IMR-90 (cell line): ENCODE results near the gene FAXDC2. TPM values are rescaled to one million over a fixed set of nuclear protein-coding genes. Genes with fewer than 3 reads are reported as not detected.
A peak's percentile ranks its signal among the peaks of the same experiment; 100 is the strongest.

ENCODE experiments used
- ATAC-seq: fragments of 200-7000 bp; cut with Tn5 transposase; 2 replicates; pipeline ENCODE4 v1.9.1; 2020; ENCODE audit warnings: low read depth, mild to moderate bottlenecking, moderate library complexity
- BruUV-seq: library from RNA; stranded (reverse); fragments of 400-500 nt; replicated peaks from 2 replicates; lab custom pipeline; 2021; lab: Mats Ljungman, UMichigan
- CTCF ChIA-PET: fragments of 300-600 bp; formaldehyde crosslinking; extraction: SDS; loops from one replicate; lab custom pipeline; 2021; ENCODE audit warnings: antibody characterized with exemption; lab: Yijun Ruan, JAX
- POLR2A ChIA-PET: fragments of 300-600 bp; sonication (Branson Sonifier 250); formaldehyde crosslinking; loops from one replicate; lab custom pipeline; 2022; ENCODE audit warnings: antibody characterized with exemption; ENCODE audit not compliant: unreplicated experiment; lab: Charles Lee
- DNase-seq: peaks from one replicate; pipeline ENCODE4 v3.0.0; 2013
- H2AFZ ChIP-seq: replicated peaks from 2 replicates; pipeline ENCODE3; 2013; ENCODE audit warnings: low read length, mild to moderate bottlenecking; ENCODE audit not compliant: poor library complexity
- H2AK5ac ChIP-seq: 2 replicates; pipeline ENCODE4 v1.6.1; 2013; ENCODE audit warnings: low read depth, low read length, inconsistent platforms
- H2AK9ac ChIP-seq: replicated peaks from 2 replicates; pipeline ENCODE3; 2013; ENCODE audit warnings: mild to moderate bottlenecking, low read depth, low read length, moderate library complexity; ENCODE audit not compliant: poor library complexity
- H2BK120ac ChIP-seq: 2 replicates; pipeline ENCODE4 v1.6.1; 2013; ENCODE audit warnings: low read depth, low read length, inconsistent platforms
- H2BK15ac ChIP-seq: 3 replicates; pipeline ENCODE4 v1.6.1; 2013; ENCODE audit warnings: low read depth, low read length, inconsistent platforms
- H2BK20ac ChIP-seq: 2 replicates; pipeline ENCODE4 v1.6.1; 2013; ENCODE audit warnings: low read depth, mild to moderate bottlenecking, inconsistent platforms, low read length, moderate library complexity
- H2BK5ac ChIP-seq: 2 replicates; pipeline ENCODE4 v1.6.1; 2013; ENCODE audit warnings: mild to moderate bottlenecking, low read depth, low read length, inconsistent platforms; ENCODE audit not compliant: poor library complexity, severe bottlenecking
- H3K14ac ChIP-seq: replicated peaks from 2 replicates; pipeline ENCODE4 v1.6.1; 2013; ENCODE audit warnings: low read depth, low read length, inconsistent platforms
- H3K18ac ChIP-seq: 2 replicates; pipeline ENCODE4 v1.6.1; 2013; ENCODE audit warnings: low read depth, low read length, control low read depth
- H3K23ac ChIP-seq: 2 replicates; pipeline ENCODE4 v1.6.1; 2013; ENCODE audit warnings: low read depth, low read length, inconsistent platforms
- H3K27ac ChIP-seq: 2 replicates; pipeline ENCODE4 v1.5.1; 2013; ENCODE audit warnings: mild to moderate bottlenecking, control low read depth, low read length; ENCODE audit not compliant: insufficient read depth
- H3K27me3 ChIP-seq: 2 replicates; pipeline ENCODE4 v1.6.1; 2013; ENCODE audit warnings: low read length; ENCODE audit not compliant: control insufficient read depth, insufficient read depth
- H3K36me3 ChIP-seq: 2 replicates; pipeline ENCODE4 v1.6.1; 2013; ENCODE audit warnings: low read length, mixed read lengths; ENCODE audit not compliant: control insufficient read depth, insufficient read depth
- H3K4ac ChIP-seq: 2 replicates; pipeline ENCODE4 v1.6.1; 2013; ENCODE audit warnings: low read depth, low read length, inconsistent platforms
- H3K4me1 ChIP-seq: 2 replicates; pipeline ENCODE4 v1.6.1; 2013; ENCODE audit warnings: low read length, mixed read lengths; ENCODE audit not compliant: control insufficient read depth, insufficient read depth
- H3K4me2 ChIP-seq: 2 replicates; pipeline ENCODE4 v1.6.1; 2013; ENCODE audit warnings: low read depth, mild to moderate bottlenecking, control low read depth, low read length, moderate library complexity
- H3K4me3 ChIP-seq: 2 replicates; pipeline ENCODE4 v1.5.1; 2013; ENCODE audit warnings: low read depth, mild to moderate bottlenecking, control low read depth, low read length, moderate library complexity; ENCODE audit not compliant: insufficient read depth
- H3K56ac ChIP-seq: 2 replicates; pipeline ENCODE4 v1.6.1; 2013; ENCODE audit warnings: low read length, inconsistent platforms; ENCODE audit not compliant: insufficient read depth; ENCODE audit errors: extremely low read depth
- H3K79me1 ChIP-seq, 2 experiments: 2 replicates each; pipeline ENCODE4 v1.6.1; 2013; ENCODE audit warnings: low read length in 2 of 2, inconsistent platforms in 1 of 2, low read depth in 1 of 2
- H3K9ac ChIP-seq: 2 replicates; pipeline ENCODE4 v1.6.1; 2013; ENCODE audit warnings: low read depth, low read length, control low read depth
- H3K9me1 ChIP-seq: 2 replicates; pipeline ENCODE4 v1.6.1; 2013; ENCODE audit warnings: low read length, inconsistent platforms; ENCODE audit not compliant: insufficient read depth
- H3K9me3 ChIP-seq: 2 replicates; pipeline ENCODE4 v1.6.1; 2013; ENCODE audit warnings: low read length; ENCODE audit not compliant: control insufficient read depth, insufficient read depth
- H4K20me1 ChIP-seq: 2 replicates; pipeline ENCODE4 v1.6.1; 2013; ENCODE audit warnings: low read length, inconsistent platforms; ENCODE audit not compliant: insufficient read depth
- H4K5ac ChIP-seq: 2 replicates; pipeline ENCODE4 v1.6.1; 2013; ENCODE audit warnings: mild to moderate bottlenecking, low read depth, low read length, control low read depth
- H4K8ac ChIP-seq, 2 experiments: 2 replicates each; pipeline ENCODE4 v1.6.1; 2013; ENCODE audit warnings: low read depth in 2 of 2, low read length in 2 of 2, control low read depth in 1 of 2, inconsistent platforms in 1 of 2
- H4K91ac ChIP-seq: 2 replicates; pipeline ENCODE4 v1.6.1; 2013; ENCODE audit warnings: low read depth, low read length, inconsistent platforms; ENCODE audit not compliant: insufficient read depth
- CHD1 ChIP-seq: IDR thresholded peaks from 2 replicates; pipeline ENCODE4 v1.6.1; 2012; ENCODE audit warnings: low read depth, low read length, improper control_type of control experiment
- CTCF ChIP-seq: conservative IDR thresholded peaks from 2 replicates; pipeline ENCODE4 v1.5.1; 2012; ENCODE audit warnings: mild to moderate bottlenecking, low read depth, low read length, improper control_type of control experiment
- FOS ChIP-seq: fragments of 150-350 bp; IDR thresholded peaks from 2 replicates; pipeline ENCODE4 v1.6.1; 2016; ENCODE audit warnings: low read depth, low read length
- MAZ ChIP-seq: IDR thresholded peaks from 2 replicates; pipeline ENCODE4 v1.6.1; 2012; ENCODE audit warnings: low read depth, mild to moderate bottlenecking, low read length, improper control_type of control experiment, moderate library complexity, borderline replicate concordance
- MXI1 ChIP-seq: IDR thresholded peaks from 2 replicates; pipeline ENCODE4 v1.6.1; 2012; ENCODE audit warnings: low read depth, mild to moderate bottlenecking, low read length, moderate library complexity, borderline replicate concordance
- NFE2L2 ChIP-seq: fragments of 150-350 bp; IDR thresholded peaks from 2 replicates; pipeline ENCODE4 v1.6.1; 2016; ENCODE audit warnings: low read depth, mild to moderate bottlenecking, low read length
- POLR2A ChIP-seq: IDR thresholded peaks from 2 replicates; pipeline ENCODE4 v1.6.1; 2012; ENCODE audit warnings: mild to moderate bottlenecking, low read depth, low read length
- SMC3 ChIP-seq: fragments of 150-350 bp; IDR thresholded peaks from 2 replicates; pipeline ENCODE4 v1.6.1; 2016; ENCODE audit warnings: low read depth, mild to moderate bottlenecking, antibody characterized with exemption, low read length, moderate library complexity
- USF2 ChIP-seq: fragments of 150-350 bp; IDR thresholded peaks from 2 replicates; pipeline ENCODE4 v1.6.1; 2017; ENCODE audit warnings: mild to moderate bottlenecking, antibody characterized with exemption, low read length, low read depth
- WGBS, 2 experiments: methylation state at CpG; one replicate each; pipeline versions ENCODE4 v1.1.5 to v1.1.7; 2013; ENCODE audit warnings: missing lambda C conversion rate in 2 of 2; ENCODE audit not compliant: insufficient read length in 1 of 2; ENCODE audit errors: extremely low coverage in 2 of 2; 5-methylcytosine and 5-hydroxymethylcytosine counted together
- dilution Hi-C: fragments of 300-500 bp; cut with HindIII; formaldehyde crosslinking; loops from one replicate; pipeline ENCODE4 v1.14.3; 2018; ENCODE audit warnings: low sequenced_read_pairs; ENCODE audit not compliant: unreplicated experiment
- in situ Hi-C: fragments of 300-500 bp; cut with MboI; formaldehyde crosslinking; loops from 3 replicates; pipeline ENCODE4 v1.14.3; 2019; ENCODE audit warnings: low sequenced_read_pairs, inconsistent platforms, mixed read lengths
- intact Hi-C: fragments of 100-400 bp; cut with micrococcal nuclease; formaldehyde crosslinking; loops from 2 replicates; pipeline ENCODE4 v1.10.0; 2022
- polyA plus RNA-seq, 3 experiments: library from polyadenylated mRNA; depleted of rRNA; stranded (reverse); fragments of >200 nt; gene quantifications; 2 replicates each; pipeline ENCODE4 v1.2.3, GENCODE V29; 2012; ENCODE audit warnings: low replicate concordance in 1 of 3
- total RNA-seq: library from RNA; depleted of rRNA; stranded (reverse); fragments of >200 nt; gene quantifications from 2 replicates; pipeline ENCODE4 v1.2.3, GENCODE V29; 2012

Gene FAXDC2
- total and polyA plus RNA-seq, 2 of the 4 experiments (the other 2 are of a cell fraction) = 4.3 to 8.9 TPM

GRCh38 chr5:154857530-154858296 lies 7.3 kb upstream of the FAXDC2 start (continued):
- TF ChIP-seq SMC3 = no peak
- no peak for TF ChIP-seq NFE2L2
- peak; percentile 80 for TF ChIP-seq POLR2A

GRCh38 chr5:154851351-154851750 lies 948 bp upstream of the FAXDC2 start:
- no peak overlapping the region for H3K9ac ChIP-seq
- peak overlapping the region; percentile 81 for H4K5ac ChIP-seq
- no peak overlapping the region for H3K4me2 ChIP-seq
- H3K4me3 ChIP-seq = no peak overlapping the region
- H2AK5ac ChIP-seq = peak overlapping the region; percentile 21; the same call in 1 of the 2 replicates
- peak overlapping the region; percentile 34; the same call in 1 of the 2 replicates for H3K18ac ChIP-seq
- BruUV-seq = no TSS peak
- dilution Hi-C loops (no loop called here), intact Hi-C loops (no loop called here), in situ Hi-C loops (no loop called here)
- H3K23ac ChIP-seq = no peak overlapping the region
- no peaks in the 10 kb centered on the region for H3K9me3 ChIP-seq
- no peaks in the 10 kb centered on the region for H4K20me1 ChIP-seq
- no peak overlapping the region for H2AFZ ChIP-seq
- H2BK5ac ChIP-seq = no peak overlapping the region
- H3K27ac ChIP-seq = peak overlapping the region; percentile 45; the same call in 1 of the 2 replicates
- DNase-seq = no peak
- ChIA-PET POLR2A (no interaction called here), CTCF (no interaction called here)
- no peaks in the 10 kb centered on the region for H3K27me3 ChIP-seq
- H2BK15ac ChIP-seq = no peak overlapping the region
- peak overlapping the region; percentile 75 to 76; a peak in 3 of 4 replicates for H4K8ac ChIP-seq
- no CpG with 5 or more reads among the region's 3 CpGs for WGBS, 2 experiments
- no peak overlapping the region; the same call in 1 of the 2 replicates for H2BK20ac ChIP-seq
- no peaks in the 10 kb centered on the region for H3K79me1 ChIP-seq
- H3K4me1 ChIP-seq = peaks cover 4% of the 10 kb centered on the region
- H2BK120ac ChIP-seq = peak overlapping the region; percentile 5; the same call in 1 of the 2 replicates
- no peak overlapping the region for H2AK9ac ChIP-seq
- H3K4ac ChIP-seq = peak overlapping the region; percentile 58; the same call in 1 of the 2 replicates
- H3K14ac ChIP-seq = 0 out of 2 replicates have a peak overlapping the region, but pooled peaks have one; percentile 18
- H3K9me1 ChIP-seq = peaks cover 3% of the 10 kb centered on the region
- H3K56ac ChIP-seq = no peak overlapping the region
- TF ChIP-seq FOS (no peak), CHD1 (no peak), CTCF (no peak), MAZ (no peak), POLR2A (no peak), NFE2L2 (no peak), SMC3 (no peak), USF2 (no peak), MXI1 (no peak)
- H3K36me3 ChIP-seq = no peaks in the 10 kb centered on the region
- no peak for ATAC-seq
- no peak overlapping the region for H4K91ac ChIP-seq
